WERI-Rb-1 (cell line): Measurements from ENCODE around the gene MTSS2.

Experiments
- DNase-seq: peaks from one replicate; pipeline ENCODE4 v3.0.0-alpha.2; 2020
- H3K27ac ChIP-seq: fragments of 250-450 bp; sonication (Bioruptor Pico); 2 replicates; pipeline ENCODE4 v1.5.1; 2020; ENCODE audit warnings: mild to moderate bottlenecking, moderate library complexity
- H3K27me3 ChIP-seq: fragments of 250-450 bp; sonication (Bioruptor Pico); 2 replicates; pipeline ENCODE4 v1.5.1; 2021; ENCODE audit warnings: mild to moderate bottlenecking, low read depth, moderate library complexity; ENCODE audit not compliant: insufficient read depth, severe bottlenecking
- H3K36me3 ChIP-seq: fragments of 250-450 bp; sonication (Bioruptor Pico); 2 replicates; pipeline ENCODE4 v1.5.1; 2020; ENCODE audit warnings: mild to moderate bottlenecking, moderate library complexity
- H3K4me3 ChIP-seq: 2 replicates; pipeline ENCODE4 v1.5.1; 2011; ENCODE audit warnings: low read depth, mild to moderate bottlenecking, control low read depth, low read length
- H3K9me3 ChIP-seq: fragments of 250-450 bp; sonication (Bioruptor Pico); 2 replicates; pipeline ENCODE4 v1.5.1; 2021; ENCODE audit warnings: mild to moderate bottlenecking, moderate library complexity; ENCODE audit not compliant: severe bottlenecking
- CTCF ChIP-seq: IDR thresholded peaks from 2 replicates; pipeline ENCODE4 v1.5.1; 2011; ENCODE audit warnings: low read depth, mild to moderate bottlenecking, control low read depth, inconsistent platforms, low read length

Gene MTSS2

GRCh38 chr16:70659546-70659945 is 26.3 kb downstream of the MTSS2 start:
- H3K27ac ChIP-seq = no peak overlapping the region
- no peaks in the 10 kb centered on the region for H3K9me3 ChIP-seq
- DNase-seq = no peak
- H3K27me3 ChIP-seq = no peaks in the 10 kb centered on the region
- H3K36me3 ChIP-seq = peaks cover 17% of the 10 kb centered on the region
- H3K4me3 ChIP-seq = no peak overlapping the region
- TF ChIP-seq CTCF = no peak

- DNase-seq = no peak
- H3K36me3 ChIP-seq = peaks cover 11% of the 10 kb centered on the region
- no peaks in the 10 kb centered on the region for H3K27me3 ChIP-seq
- TF ChIP-seq CTCF = no peak
- H3K4me3 ChIP-seq = no peak overlapping the region
- no peak overlapping the region for H3K27ac ChIP-seq
- no peaks in the 10 kb centered on the region for H3K9me3 ChIP-seq
Measured at GRCh38 chr16:70658921-70659320, 26.9 kb downstream of the MTSS2 start.

- H3K36me3 ChIP-seq = peaks cover 5% of the 10 kb centered on the region; the same call in 1 of the 2 replicates
- TF ChIP-seq CTCF = no peak
- DNase-seq = no peak
- no peak overlapping the region for H3K27ac ChIP-seq
- no peak overlapping the region for H3K4me3 ChIP-seq
- no peaks in the 10 kb centered on the region for H3K9me3 ChIP-seq
- no peaks in the 10 kb centered on the region for H3K27me3 ChIP-seq
Measured at GRCh38 chr16:70657956-70658355, 27.9 kb downstream of the MTSS2 start.

- no peak overlapping the region for H3K27ac ChIP-seq
- H3K27me3 ChIP-seq = no peaks in the 10 kb centered on the region
- 0 out of 2 replicates have a peak, but pooled peaks have one; percentile 7 for TF ChIP-seq CTCF
- no peak overlapping the region for H3K4me3 ChIP-seq
- H3K9me3 ChIP-seq = no peaks in the 10 kb centered on the region
- H3K36me3 ChIP-seq = no peaks in the 10 kb centered on the region
- DNase-seq = no peak
Measured at GRCh38 chr16:70656712-70657263, 29.1 kb downstream of the MTSS2 start.

- Histone ChIP-seq H3K27ac (no peak overlapping the region), H3K9me3 (no peaks in the 10 kb centered on the region), H3K36me3 (no peaks in the 10 kb centered on the region), H3K27me3 (no peaks in the 10 kb centered on the region), H3K4me3 (no peak overlapping the region)
- TF ChIP-seq CTCF = no peak
- no peak for DNase-seq
Measured at GRCh38 chr16:70656065-70656711, 29.7 kb downstream of the MTSS2 start.
